GM12878 (cell line): ENCODE measurements around the gene ESRP2. TPM values are rescaled to one million over a fixed set of nuclear protein-coding genes. Genes with fewer than 3 reads are reported as not detected.

Experiments used
- BHLHE40 ChIP-seq, 2 experiments: fragments of 450-650 bp in 1 of 2; IDR thresholded peaks; 2 replicates each; pipeline ENCODE4 v1.6.1; 2011 to 2017; ENCODE audit warnings: low read depth in 2 of 2, borderline replicate concordance in 1 of 2, improper control_type of control experiment in 1 of 2, low read length in 1 of 2, mild to moderate bottlenecking in 1 of 2
- CREM ChIP-seq: IDR thresholded peaks from 2 replicates; pipeline ENCODE4 v1.6.1; 2014; ENCODE audit warnings: antibody characterized with exemption, low read depth
- EGR1 ChIP-seq, 2 experiments: IDR thresholded peaks; 1 replicate in 1 of 2; 2 replicates in 1 of 2; pipeline ENCODE4 v1.6.1; 2011 to 2012; ENCODE audit warnings: low read depth in 2 of 2, low read length in 2 of 2, borderline replicate concordance in 1 of 2, mild to moderate bottlenecking in 1 of 2, moderate library complexity in 1 of 2
- HDGF ChIP-seq: fragments of 450-650 bp; IDR thresholded peaks from 2 replicates; pipeline ENCODE4 v1.6.1; 2016; ENCODE audit warnings: antibody characterized with exemption
- IKZF1 ChIP-seq: fragments of 450-650 bp; conservative IDR thresholded peaks from 2 replicates; pipeline ENCODE4 v1.6.1; 2017; ENCODE audit warnings: antibody characterized with exemption, mild to moderate bottlenecking
- NFYA ChIP-seq: IDR thresholded peaks from 2 replicates; pipeline ENCODE4 v1.6.1; 2011; ENCODE audit warnings: low read depth, mild to moderate bottlenecking, low read length, improper control_type of control experiment, borderline replicate concordance
- NR2C2 ChIP-seq: IDR thresholded peaks from 2 replicates; pipeline ENCODE4 v1.6.1; 2011; ENCODE audit warnings: borderline replicate concordance, low read depth; ENCODE audit not compliant: control insufficient read depth, insufficient read length
- NR2F1 ChIP-seq: fragments of 450-650 bp; conservative IDR thresholded peaks from 2 replicates; pipeline ENCODE4 v1.6.1; 2017; ENCODE audit warnings: mild to moderate bottlenecking
- POU2F2 ChIP-seq: IDR thresholded peaks from 3 replicates; pipeline ENCODE4 v1.6.1; 2011; ENCODE audit warnings: low read depth, mild to moderate bottlenecking, low read length, borderline replicate concordance
- RAD21 ChIP-seq: IDR thresholded peaks from 2 replicates; pipeline ENCODE4 v1.6.1; 2011; ENCODE audit warnings: mild to moderate bottlenecking, low read depth, low read length, moderate library complexity; ENCODE audit not compliant: insufficient read depth
- RBBP5 ChIP-seq: fragments of 200-600 bp; sonication (generic); conservative IDR thresholded peaks from 2 replicates; pipeline ENCODE4 v1.6.1; 2016
- RELA ChIP-seq: fragments of 450-650 bp; IDR thresholded peaks from 2 replicates; pipeline ENCODE4 v1.8.0; 2014; ENCODE audit warnings: borderline replicate concordance; ENCODE audit not compliant: partially characterized antibody
- RUNX3 ChIP-seq: IDR thresholded peaks from 2 replicates; pipeline ENCODE4 v1.6.1; 2012; ENCODE audit warnings: low read length, inconsistent platforms
- SREBF2 ChIP-seq: IDR thresholded peaks from 2 replicates; pipeline ENCODE4 v1.6.1; 2012; ENCODE audit warnings: mild to moderate bottlenecking, low read length
- STAT1 ChIP-seq: fragments of 450-650 bp; conservative IDR thresholded peaks from 2 replicates; pipeline ENCODE4 v1.6.1; 2014; ENCODE audit warnings: antibody characterized with exemption, mild to moderate bottlenecking
- SUPT20H ChIP-seq: IDR thresholded peaks from 2 replicates; pipeline ENCODE4 v1.6.1; 2011; ENCODE audit warnings: low read depth, mild to moderate bottlenecking, low read length, moderate library complexity, borderline replicate concordance; ENCODE audit not compliant: control insufficient read depth
- TAF1 ChIP-seq: IDR thresholded peaks from 2 replicates; pipeline ENCODE4 v1.6.1; 2011; ENCODE audit warnings: mild to moderate bottlenecking, low read depth, low read length, borderline replicate concordance
- USF2 ChIP-seq: IDR thresholded peaks from 2 replicates; pipeline ENCODE4 v1.6.1; 2011; ENCODE audit warnings: low read depth, low read length, improper control_type of control experiment, borderline replicate concordance
- ZBED1 ChIP-seq: IDR thresholded peaks from 2 replicates; pipeline ENCODE4 v1.6.1; 2016; ENCODE audit warnings: borderline replicate concordance
- ZBTB4 ChIP-seq: fragments of 450-650 bp; formaldehyde crosslinking; IDR thresholded peaks from 2 replicates; pipeline ENCODE4 v1.4.0; 2022; ENCODE audit warnings: mild to moderate bottlenecking, moderate library complexity
- ZNF622 ChIP-seq: fragments of 450-650 bp; IDR thresholded peaks from 2 replicates; pipeline ENCODE4 v1.6.1; 2017; ENCODE audit warnings: mild to moderate bottlenecking, inconsistent platforms
- polyA plus RNA-seq, 11 experiments: library from polyadenylated mRNA; depleted of rRNA in 4 of 11; unstranded in 6 of 11; stranded (reverse) in 5 of 11; fragments of >200 nt; fragmentation: Nextera tagmentation in 4 of 11; fragmentation: Illumina TruSeq in 1 of 11; extraction: Ambion mirVana in 4 of 11; extraction: Trizol in 1 of 11; gene quantifications; 1 replicate in 1 of 11; 2 replicates in 10 of 11; pipeline versions ENCODE4 v1.2.1 to v1.2.3, GENCODE V29; 2011 to 2016; ENCODE audit warnings: inconsistent platforms in 2 of 11, missing spikeins in 2 of 11, low read depth in 1 of 11
- total RNA-seq, 4 experiments: library from RNA; depleted of rRNA in 3 of 4; stranded (reverse); fragments of >200 nt in 3 of 4; fragmentation: Illumina TruSeq in 1 of 4; extraction: Trizol in 1 of 4; gene quantifications; 2 replicates each; pipeline versions ENCODE4 v1.2.1 to v1.2.3, GENCODE V29; 2013 to 2021
- TF ChIP-seq, protein P1 (sequence below): IDR thresholded peaks from 2 replicates; pipeline ENCODE4 v1.6.1; 2011; ENCODE audit warnings: borderline replicate concordance, low read depth, mild to moderate bottlenecking, moderate library complexity, mixed read lengths, low read length; ENCODE audit not compliant: insufficient read depth; ENCODE audit errors: extremely low read length
- TF ChIP-seq, protein P2 (sequence below): fragments of 450-650 bp; IDR thresholded peaks from 2 replicates; pipeline ENCODE4 v1.6.1; 2017; ENCODE audit warnings: mild to moderate bottlenecking, moderate library complexity

The ESRP2 gene
- total and polyA plus RNA-seq, 10 of the 15 experiments (the other 5 are each of a cell fraction or from before 2014, with no cell fraction given): 0.04 to 0.64 (median 0.08) TPM; not detected in 3

DNA sequence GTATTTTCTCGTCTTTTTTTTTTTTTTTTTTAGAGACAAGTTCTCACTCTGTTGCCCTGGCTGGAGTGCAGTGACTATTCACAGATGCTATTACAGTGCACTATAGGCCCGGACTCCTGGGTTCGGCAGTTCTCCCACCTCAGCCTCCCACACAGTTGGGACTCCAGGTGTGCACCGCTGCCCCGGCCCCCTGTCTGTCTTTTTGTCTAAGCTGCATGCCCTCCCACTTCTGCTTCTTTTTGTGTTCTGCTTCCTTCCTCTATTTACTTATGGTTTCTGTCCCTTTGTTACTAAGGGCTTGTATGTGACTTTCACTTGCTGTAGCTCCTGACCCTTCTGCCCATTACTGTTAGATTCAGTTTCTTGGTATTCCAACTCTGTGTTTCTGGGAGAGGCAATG is 48.9 kb upstream of the ESRP2 start (continued):
- no peak for TF ChIP-seq SUPT20H
- no peak for TF ChIP-seq TAF1
- TF ChIP-seq STAT1: no peak
- peak; percentile 67 for TF ChIP-seq CREM
- no peak for TF ChIP-seq ZNF622
- TF ChIP-seq, protein P1, sequence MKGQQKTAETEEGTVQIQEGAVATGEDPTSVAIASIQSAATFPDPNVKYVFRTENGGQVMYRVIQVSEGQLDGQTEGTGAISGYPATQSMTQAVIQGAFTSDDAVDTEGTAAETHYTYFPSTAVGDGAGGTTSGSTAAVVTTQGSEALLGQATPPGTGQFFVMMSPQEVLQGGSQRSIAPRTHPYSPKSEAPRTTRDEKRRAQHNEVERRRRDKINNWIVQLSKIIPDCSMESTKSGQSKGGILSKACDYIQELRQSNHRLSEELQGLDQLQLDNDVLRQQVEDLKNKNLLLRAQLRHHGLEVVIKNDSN: no peak
- TF ChIP-seq POU2F2: no peak
- no peak for TF ChIP-seq RELA
- peak; percentile 20; the same call in 1 of the 2 replicates for TF ChIP-seq ZBED1
- no peak for TF ChIP-seq SREBF2
- TF ChIP-seq BHLHE40 (IDR thresholded peaks at IDR 0.05; ENCODE audit: borderline replicate concordance in 1 of 2, low read depth in 2 of 2, low read length in 1 of 2): peak; percentile 12 to 14; a peak in 1 of 4 replicates
- TF ChIP-seq RUNX3: peak; percentile 62
- TF ChIP-seq EGR1 (IDR thresholded peaks at IDR 0.05; ENCODE audit: borderline replicate concordance in 1 of 2, low read depth in 2 of 2, low read length in 2 of 2): peak in 1 of 2 experiments; percentile 77; a peak in 2 of 3 replicates
- TF ChIP-seq RBBP5: no peak
- TF ChIP-seq IKZF1: peak; percentile 60; the same call in 1 of the 2 replicates
- TF ChIP-seq NR2F1: 0 out of 2 replicates have a peak, but pooled peaks have one; percentile 18
- TF ChIP-seq USF2: no peak
- TF ChIP-seq, protein P2, sequence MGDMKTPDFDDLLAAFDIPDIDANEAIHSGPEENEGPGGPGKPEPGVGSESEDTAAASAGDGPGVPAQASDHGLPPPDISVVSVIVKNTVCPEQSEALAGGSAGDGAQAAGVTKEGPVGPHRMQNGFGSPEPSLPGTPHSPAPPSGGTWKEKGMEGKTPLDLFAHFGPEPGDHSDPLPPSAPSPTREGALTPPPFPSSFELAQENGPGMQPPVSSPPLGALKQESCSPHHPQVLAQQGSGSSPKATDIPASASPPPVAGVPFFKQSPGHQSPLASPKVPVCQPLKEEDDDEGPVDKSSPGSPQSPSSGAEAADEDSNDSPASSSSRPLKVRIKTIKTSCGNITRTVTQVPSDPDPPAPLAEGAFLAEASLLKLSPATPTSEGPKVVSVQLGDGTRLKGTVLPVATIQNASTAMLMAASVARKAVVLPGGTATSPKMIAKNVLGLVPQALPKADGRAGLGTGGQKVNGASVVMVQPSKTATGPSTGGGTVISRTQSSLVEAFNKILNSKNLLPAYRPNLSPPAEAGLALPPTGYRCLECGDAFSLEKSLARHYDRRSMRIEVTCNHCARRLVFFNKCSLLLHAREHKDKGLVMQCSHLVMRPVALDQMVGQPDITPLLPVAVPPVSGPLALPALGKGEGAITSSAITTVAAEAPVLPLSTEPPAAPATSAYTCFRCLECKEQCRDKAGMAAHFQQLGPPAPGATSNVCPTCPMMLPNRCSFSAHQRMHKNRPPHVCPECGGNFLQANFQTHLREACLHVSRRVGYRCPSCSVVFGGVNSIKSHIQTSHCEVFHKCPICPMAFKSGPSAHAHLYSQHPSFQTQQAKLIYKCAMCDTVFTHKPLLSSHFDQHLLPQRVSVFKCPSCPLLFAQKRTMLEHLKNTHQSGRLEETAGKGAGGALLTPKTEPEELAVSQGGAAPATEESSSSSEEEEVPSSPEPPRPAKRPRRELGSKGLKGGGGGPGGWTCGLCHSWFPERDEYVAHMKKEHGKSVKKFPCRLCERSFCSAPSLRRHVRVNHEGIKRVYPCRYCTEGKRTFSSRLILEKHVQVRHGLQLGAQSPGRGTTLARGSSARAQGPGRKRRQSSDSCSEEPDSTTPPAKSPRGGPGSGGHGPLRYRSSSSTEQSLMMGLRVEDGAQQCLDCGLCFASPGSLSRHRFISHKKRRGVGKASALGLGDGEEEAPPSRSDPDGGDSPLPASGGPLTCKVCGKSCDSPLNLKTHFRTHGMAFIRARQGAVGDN: peak; percentile 30; the same call in 1 of the 2 replicates
- TF ChIP-seq ZBTB4: no peak
- no peak for TF ChIP-seq RAD21
- TF ChIP-seq HDGF: no peak; the same call in 1 of the 2 replicates
- TF ChIP-seq NR2C2: no peak
- no peak for TF ChIP-seq NFYA
